BE2C (cell line): ENCODE measurements around the gene CFAP20.
"Not testable (repeated sequence)": the region's sequence is repeated elsewhere in the genome, so short reads cannot be mapped to it uniquely, and the experiment has no call there.

Source experiments
- DNase-seq: peaks from one replicate; pipeline ENCODE4 v3.0.0-alpha.2; 2020
- H3K27me3 ChIP-seq: fragments of 250-450 bp; sonication (Bioruptor Pico); 2 replicates; pipeline ENCODE4 v1.5.1; 2020; ENCODE audit warnings: mild to moderate bottlenecking
- H3K36me3 ChIP-seq: fragments of 250-450 bp; sonication (Bioruptor Pico); 2 replicates; pipeline ENCODE4 v1.5.1; 2020; ENCODE audit warnings: mild to moderate bottlenecking
- H3K4me1 ChIP-seq: fragments of 250-450 bp; sonication (Bioruptor Pico); 2 replicates; pipeline ENCODE4 v1.5.1; 2020
- H3K4me3 ChIP-seq: 2 replicates; pipeline ENCODE4 v1.5.1; 2011; ENCODE audit warnings: low read depth, low read length
- H3K9me3 ChIP-seq: fragments of 250-450 bp; sonication (Bioruptor Pico); 2 replicates; pipeline ENCODE4 v1.5.1; 2020
- TF ChIP-seq, protein P1 (sequence below): IDR thresholded peaks from 2 replicates; pipeline ENCODE4 v1.5.1; 2012; ENCODE audit warnings: mild to moderate bottlenecking, low read depth, low read length

CFAP20 gene

DNA sequence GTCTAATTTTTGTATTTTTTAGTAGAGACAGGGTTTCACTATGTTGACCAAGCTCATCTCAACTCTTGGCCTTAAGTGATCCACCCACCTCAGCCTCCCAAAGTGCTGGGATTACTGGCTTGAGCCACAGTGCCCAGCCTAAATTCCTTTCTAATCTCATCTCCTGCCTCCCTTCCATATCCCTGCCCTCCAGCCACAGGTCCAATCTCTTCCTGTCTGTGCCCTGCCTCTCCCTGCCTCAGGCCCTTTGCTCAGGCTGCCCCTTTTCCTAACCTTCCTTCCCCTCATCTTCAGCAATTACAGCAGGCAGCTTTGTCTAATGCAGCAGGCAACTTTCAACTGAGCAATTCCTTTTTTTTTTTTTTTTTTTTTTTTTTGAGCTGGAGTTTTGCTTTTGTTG lies 46.8 kb downstream of the CFAP20 start:
- DNase-seq, result no peak
- Histone ChIP-seq H3K9me3 (no peaks in the 10 kb centered on the region), H3K27me3 (no peaks in the 10 kb centered on the region), H3K4me1 (no peaks in the 10 kb centered on the region), H3K36me3 (no peaks in the 10 kb centered on the region), H3K4me3 (no peak overlapping the region)
- TF ChIP-seq, protein P1, sequence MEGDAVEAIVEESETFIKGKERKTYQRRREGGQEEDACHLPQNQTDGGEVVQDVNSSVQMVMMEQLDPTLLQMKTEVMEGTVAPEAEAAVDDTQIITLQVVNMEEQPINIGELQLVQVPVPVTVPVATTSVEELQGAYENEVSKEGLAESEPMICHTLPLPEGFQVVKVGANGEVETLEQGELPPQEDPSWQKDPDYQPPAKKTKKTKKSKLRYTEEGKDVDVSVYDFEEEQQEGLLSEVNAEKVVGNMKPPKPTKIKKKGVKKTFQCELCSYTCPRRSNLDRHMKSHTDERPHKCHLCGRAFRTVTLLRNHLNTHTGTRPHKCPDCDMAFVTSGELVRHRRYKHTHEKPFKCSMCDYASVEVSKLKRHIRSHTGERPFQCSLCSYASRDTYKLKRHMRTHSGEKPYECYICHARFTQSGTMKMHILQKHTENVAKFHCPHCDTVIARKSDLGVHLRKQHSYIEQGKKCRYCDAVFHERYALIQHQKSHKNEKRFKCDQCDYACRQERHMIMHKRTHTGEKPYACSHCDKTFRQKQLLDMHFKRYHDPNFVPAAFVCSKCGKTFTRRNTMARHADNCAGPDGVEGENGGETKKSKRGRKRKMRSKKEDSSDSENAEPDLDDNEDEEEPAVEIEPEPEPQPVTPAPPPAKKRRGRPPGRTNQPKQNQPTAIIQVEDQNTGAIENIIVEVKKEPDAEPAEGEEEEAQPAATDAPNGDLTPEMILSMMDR, result no peak

DNA sequence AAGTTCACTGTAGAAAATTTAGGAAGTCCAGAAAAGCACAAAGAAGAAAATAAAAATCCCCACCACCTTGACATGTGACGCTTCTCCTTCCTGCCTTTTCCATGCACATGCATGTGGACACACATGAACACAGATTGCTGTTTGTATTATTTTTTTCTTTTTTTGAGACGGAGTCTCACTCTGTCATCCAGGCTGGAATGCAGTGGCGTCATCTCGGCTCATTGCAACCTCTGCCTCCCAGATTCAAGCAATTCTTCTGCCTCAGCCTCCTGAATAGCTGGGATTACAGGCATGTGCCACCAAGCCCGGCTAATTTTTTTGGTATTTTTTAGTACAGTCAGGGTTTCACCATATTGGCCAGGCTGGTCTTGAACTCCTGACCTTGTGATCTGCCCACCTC lies 48.5 kb downstream of the CFAP20 start:
- H3K4me1 ChIP-seq, H3K9me3 ChIP-seq, H3K36me3 ChIP-seq, H3K27me3 ChIP-seq, H3K4me3 ChIP-seq, DNase-seq: not testable (repeated sequence)

DNA sequence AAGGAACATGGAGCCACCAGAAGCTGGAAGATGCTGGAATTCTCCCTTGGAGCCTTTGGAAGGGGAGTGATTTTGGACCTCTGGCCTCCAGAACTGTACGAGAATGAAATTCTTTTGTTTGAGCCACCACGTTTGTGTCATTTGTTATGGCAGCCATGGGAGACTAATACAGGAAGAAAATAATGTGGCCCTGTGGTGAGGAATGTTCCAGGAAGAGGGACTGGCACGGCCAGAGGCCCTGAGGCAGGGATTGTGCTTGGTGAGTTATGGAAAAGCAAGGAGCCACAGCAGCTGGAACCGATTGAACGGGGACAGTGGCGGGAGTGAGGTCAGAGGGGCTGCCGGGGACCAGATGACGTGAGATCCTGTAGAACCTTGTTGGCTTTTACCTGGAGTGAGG lies 51.4 kb downstream of the CFAP20 start:
- no peak overlapping the region for H3K4me3 ChIP-seq
- TF ChIP-seq, protein P1, result no peak

DNA sequence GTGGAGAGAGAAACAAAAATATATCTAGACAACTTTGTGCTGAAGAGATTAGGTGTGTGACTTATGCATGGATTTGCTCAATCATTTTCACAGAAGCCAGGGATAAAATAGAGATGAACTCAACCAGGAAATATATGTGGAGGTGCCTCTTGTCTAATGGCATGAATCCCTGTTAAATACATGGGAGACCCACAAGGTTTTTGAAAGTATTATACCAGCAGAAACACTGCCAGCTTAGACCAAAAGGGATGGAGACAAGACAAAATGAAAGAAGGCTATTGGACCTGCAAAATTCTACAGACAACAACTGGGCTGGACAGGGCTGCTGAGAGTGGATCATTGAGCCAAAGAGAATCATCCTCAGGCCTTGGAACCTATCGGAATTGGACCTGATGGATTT lies 52.7 kb downstream of the CFAP20 start:
- Histone ChIP-seq H3K4me3 (no peak overlapping the region), H3K27me3 (no peaks in the 10 kb centered on the region), H3K9me3 (no peaks in the 10 kb centered on the region; the same call in 1 of the 2 replicates), H3K36me3 (no peaks in the 10 kb centered on the region), H3K4me1 (no peaks in the 10 kb centered on the region)
- TF ChIP-seq, protein P1, result no peak
- DNase-seq, result no peak

More for the DNA sequence above, 51.4 kb downstream of the CFAP20 start:
- H3K4me1 ChIP-seq, result no peaks in the 10 kb centered on the region
- no peak for DNase-seq
- H3K27me3 ChIP-seq, result no peaks in the 10 kb centered on the region
- no peaks in the 10 kb centered on the region; the same call in 1 of the 2 replicates for H3K9me3 ChIP-seq
- no peaks in the 10 kb centered on the region for H3K36me3 ChIP-seq

DNA sequence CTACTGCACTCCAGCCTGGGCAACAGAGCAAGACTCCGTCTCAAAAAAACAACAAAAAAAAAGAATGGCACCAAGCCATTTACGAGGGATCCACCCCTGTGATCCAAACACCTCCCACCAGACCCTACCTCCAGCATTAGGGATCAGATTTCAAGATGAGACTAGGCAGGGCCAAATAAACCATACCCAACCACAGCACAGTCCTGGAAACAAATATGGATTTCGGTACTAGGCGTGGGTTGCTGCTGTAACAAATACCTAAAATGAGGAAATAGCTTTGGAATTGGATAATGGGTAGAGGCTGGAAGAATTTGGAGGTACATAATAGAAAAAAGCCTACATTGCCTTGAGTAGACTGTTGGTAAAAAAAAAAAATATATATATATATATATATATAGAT lies 54.5 kb downstream of the CFAP20 start:
- Histone ChIP-seq H3K4me1 (no peaks in the 10 kb centered on the region; the same call in 1 of the 2 replicates), H3K9me3 (no peaks in the 10 kb centered on the region; the same call in 1 of the 2 replicates), H3K4me3 (no peak overlapping the region), H3K27me3 (no peaks in the 10 kb centered on the region), H3K36me3 (no peaks in the 10 kb centered on the region)
- no peak for DNase-seq
- TF ChIP-seq, protein P1, result no peak

DNA sequence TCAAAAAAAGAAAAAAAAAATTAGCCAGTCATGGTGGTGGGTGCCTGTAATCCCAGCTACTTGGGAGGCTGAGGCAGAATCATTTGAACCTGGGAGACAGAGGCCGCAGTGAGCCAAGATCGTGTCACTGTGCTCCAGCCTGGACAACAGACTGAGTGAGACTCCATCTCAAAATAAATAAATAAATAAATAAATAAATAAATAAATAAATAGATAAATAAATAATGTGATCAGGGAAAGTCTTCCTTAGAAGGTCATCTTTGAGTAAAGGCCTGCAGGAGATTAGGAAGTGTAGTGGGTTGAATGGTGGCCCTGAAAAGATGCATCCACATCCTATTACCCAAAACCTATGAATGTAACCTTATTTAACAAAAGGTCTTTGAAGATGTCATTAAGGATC lies 56.1 kb downstream of the CFAP20 start:
- not testable (repeated sequence) for H3K27me3 ChIP-seq, DNase-seq, H3K4me1 ChIP-seq, H3K36me3 ChIP-seq, H3K9me3 ChIP-seq, H3K4me3 ChIP-seq

DNA sequence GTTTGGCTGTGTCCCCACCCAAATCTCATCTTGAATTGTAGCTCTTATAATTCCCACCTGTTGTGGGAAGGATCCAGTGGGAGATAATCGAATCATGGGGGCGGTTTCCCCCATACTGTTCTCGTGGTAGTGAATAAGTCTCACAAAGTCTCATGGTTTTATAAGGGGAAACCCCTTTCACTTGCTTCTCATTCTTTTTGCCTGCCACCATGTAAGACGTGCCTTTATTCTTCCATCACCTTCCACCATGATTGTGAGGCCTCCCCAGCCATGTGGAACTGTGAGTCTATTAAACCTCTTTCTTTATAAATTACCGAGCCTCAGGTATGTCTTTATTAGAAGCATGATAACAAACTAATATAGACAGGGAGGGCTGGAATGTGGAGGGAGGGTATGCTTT lies 57.0 kb downstream of the CFAP20 start:
- H3K4me1 ChIP-seq, H3K27me3 ChIP-seq, H3K9me3 ChIP-seq, H3K36me3 ChIP-seq, H3K4me3 ChIP-seq, DNase-seq: not testable (repeated sequence)

DNA sequence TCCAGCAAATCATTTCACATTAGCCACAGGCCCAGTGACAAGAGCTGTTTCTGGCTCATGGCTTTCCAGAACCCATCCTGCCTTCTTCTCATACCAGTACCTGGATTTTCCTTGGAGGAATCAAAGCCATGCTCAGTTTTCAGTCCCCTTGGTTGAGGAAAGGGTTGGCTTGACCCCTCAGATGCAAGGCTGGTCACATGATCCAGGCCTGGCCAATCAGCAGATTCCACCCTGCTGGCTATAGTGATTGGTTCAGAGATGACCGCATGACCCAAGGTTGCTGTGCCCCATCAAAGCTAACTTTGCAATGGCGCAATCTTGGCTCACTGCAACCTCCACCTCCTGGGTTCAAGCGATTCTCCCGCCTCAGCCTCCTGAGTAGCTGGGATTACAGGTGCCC lies 58.6 kb downstream of the CFAP20 start:
- no peaks in the 10 kb centered on the region for H3K36me3 ChIP-seq
- no peaks in the 10 kb centered on the region for H3K27me3 ChIP-seq
- TF ChIP-seq, protein P1, result no peak
- no peak overlapping the region for H3K4me3 ChIP-seq
- no peaks in the 10 kb centered on the region; the same call in 1 of the 2 replicates for H3K4me1 ChIP-seq
- no peak for DNase-seq
- no peaks in the 10 kb centered on the region for H3K9me3 ChIP-seq
